Pancreas (tissue), 10 donors: ENCODE results near the gene STK11. TPM values are rescaled to one million over a fixed set of nuclear protein-coding genes. Genes with fewer than 3 reads are reported as not detected.

ENCODE experiments used
- ATAC-seq, 4 donors: fragments of 200-7000 bp; cut with Tn5 transposase; one replicate each; pipeline versions ENCODE4 v1.8.0 to v1.9.1; 2020; ENCODE audit warnings: mild to moderate bottlenecking in 4 of 4, moderate library complexity in 4 of 4
- DNase-seq, 6 donors: peaks; one replicate each; pipeline ENCODE4 v3.0.0-alpha.2; 2020
- FAIRE-seq: peaks from 2 replicates; lab custom pipeline; 2012; peaks lifted over from hg19 to GRCh38; lab: Jason Lieb, UNC
- H3K27ac ChIP-seq, 4 donors: fragments of 200-600 bp; sonication (generic); 1 replicate in 3 of 4; 2 replicates in 1 of 4; pipeline versions ENCODE4 v1.5.0 to v1.8.0; 2020
- H3K27me3 ChIP-seq, 4 donors: fragments of 200-600 bp; one replicate each; pipeline ENCODE4 v1.8.0; 2021
- H3K36me3 ChIP-seq, 3 donors: fragments of 200-600 bp; sonication (generic) in 1 of 3; one replicate each; pipeline versions ENCODE4 v1.5.0 to v1.8.0; 2020 to 2021
- H3K4me1 ChIP-seq, 3 donors: fragments of 200-600 bp; one replicate each; pipeline ENCODE4 v1.8.0; 2021
- H3K4me3 ChIP-seq, 4 donors: fragments of 200-600 bp; sonication (generic) in 2 of 4; one replicate each; pipeline versions ENCODE4 v1.5.0 to v1.8.0; 2020 to 2021
- H3K9me3 ChIP-seq, 4 donors: fragments of 200-600 bp; one replicate each; pipeline ENCODE4 v1.8.0; 2021
- WGBS, 2 donors: extraction: QIAGEN DNeasy Blood & Tissue Kit; methylation state at CpG; one replicate each; pipeline ENCODE4 v1.1.7; 2013; 5-methylcytosine and 5-hydroxymethylcytosine counted together
- intact Hi-C, 3 donors: fragments of 100-400 bp; cut with DNase I; formaldehyde crosslinking; loops; one replicate each; pipeline versions ENCODE4 v1.11.1 to v1.14.2; 2022
- polyA plus RNA-seq, 2 donors: library from polyadenylated mRNA; stranded (reverse); fragments of 200-250 nt; gene quantifications; one replicate each; pipeline ENCODE4 v1.2.3, GENCODE V29; 2013
- total RNA-seq, 6 donors: library from RNA; stranded (reverse); fragmentation: NEBNext Ultra II Directional in 4 of 6; extraction: Animal tissue kit (Norgen Biotek cat#: 25700) in 4 of 6; gene quantifications; one replicate each; pipeline versions ENCODE4 v1.2.1 to v1.2.4, GENCODE V29; 2021 to 2023
- TF ChIP-seq, protein P1 (sequence below), 4 donors: fragments of 200-600 bp; sonication (generic) in 3 of 4; IDR thresholded peaks; one replicate each; pipeline versions ENCODE4 v1.5.0 to v1.8.0; 2021; ENCODE audit warnings: antibody characterized with exemption in 4 of 4
- donor health status: healthy with polysubstance abuse.
- donor health status: DM: no; HTN: no; CAD: no; lungs with moderate emphysema.
- donor health status: DM: no; HTN: no; CAD: no.
- donor health status: control.
- donor health status: control.
- donor health status: Bipolar disorder and iron deficiency.
- donor health status: DM: yes; HTN: yes; CAD: no.
- donor health status: DM: no; HTN: no; CAD: no.
- donor health status: DM: no; HTN: no; CAD: no.
- donor health status: DM: yes; HTN: yes; CAD: no.

STK11 gene
- total and polyA plus RNA-seq, 8 donors, result 20.1 to 62.2 (median 24.8) TPM

GRCh38 chr19:1276628-1277022 lies 71.0 kb downstream of the STK11 start:
- DNase-seq (peak in 1 of 6 donors; percentile 42), FAIRE-seq (no peak), ATAC-seq (no peak)
- Histone ChIP-seq H3K36me3 (peaks cover 5 to 34% (median 29%) of the 10 kb centered on the region in 3 donors), H3K27ac (peak overlapping the region in 1 of 4 donors; percentile 98), H3K9me3 (no peaks in the 10 kb centered on the region), H3K27me3 (no peaks in the 10 kb centered on the region), H3K4me1 (peaks cover 20 to 32% (median 27%) of the 10 kb centered on the region in 3 donors), H3K4me3 (peak overlapping the region in 2 of 4 donors; percentile 65 to 67)
- intact Hi-C loops, result no loop called here
- 74 to 78% methylated on average over 10 of the region's 10 CpGs for WGBS, 2 donors
- TF ChIP-seq, protein P1, sequence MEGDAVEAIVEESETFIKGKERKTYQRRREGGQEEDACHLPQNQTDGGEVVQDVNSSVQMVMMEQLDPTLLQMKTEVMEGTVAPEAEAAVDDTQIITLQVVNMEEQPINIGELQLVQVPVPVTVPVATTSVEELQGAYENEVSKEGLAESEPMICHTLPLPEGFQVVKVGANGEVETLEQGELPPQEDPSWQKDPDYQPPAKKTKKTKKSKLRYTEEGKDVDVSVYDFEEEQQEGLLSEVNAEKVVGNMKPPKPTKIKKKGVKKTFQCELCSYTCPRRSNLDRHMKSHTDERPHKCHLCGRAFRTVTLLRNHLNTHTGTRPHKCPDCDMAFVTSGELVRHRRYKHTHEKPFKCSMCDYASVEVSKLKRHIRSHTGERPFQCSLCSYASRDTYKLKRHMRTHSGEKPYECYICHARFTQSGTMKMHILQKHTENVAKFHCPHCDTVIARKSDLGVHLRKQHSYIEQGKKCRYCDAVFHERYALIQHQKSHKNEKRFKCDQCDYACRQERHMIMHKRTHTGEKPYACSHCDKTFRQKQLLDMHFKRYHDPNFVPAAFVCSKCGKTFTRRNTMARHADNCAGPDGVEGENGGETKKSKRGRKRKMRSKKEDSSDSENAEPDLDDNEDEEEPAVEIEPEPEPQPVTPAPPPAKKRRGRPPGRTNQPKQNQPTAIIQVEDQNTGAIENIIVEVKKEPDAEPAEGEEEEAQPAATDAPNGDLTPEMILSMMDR (IDR thresholded peaks at IDR 0.05), result no peak

- Histone ChIP-seq H3K27me3 (no peaks in the 10 kb centered on the region), H3K4me1 (peaks cover 18 to 29% (median 23%) of the 10 kb centered on the region in 3 donors), H3K4me3 (no peak overlapping the region), H3K27ac (no peak overlapping the region), H3K36me3 (peaks cover 5 to 30% (median 25%) of the 10 kb centered on the region in 3 donors), H3K9me3 (no peaks in the 10 kb centered on the region)
- 95 to 96% methylated on average over 13 to 15 of the region's 15 CpGs for WGBS, 2 donors
- intact Hi-C loops, result no loop called here
- ATAC-seq, result no peak
- peak in 3 of 6 donors; percentile 45 to 60 (median 46) for DNase-seq
- TF ChIP-seq, protein P1 (IDR thresholded peaks at IDR 0.05), result no peak
- no peak for FAIRE-seq
These were observed 71.5 kb downstream of the STK11 start for GRCh38 chr19:1277061-1277460.

Other genes with a start within 250 kb of the STK11 start
- gene WDR18, start 221.4 kb upstream of the STK11 start, total RNA-seq, result 10 to 100 TPM; 12.3 to 26.2 (median 19.0) TPM
- gene WDR18, start 221.4 kb upstream of the STK11 start, polyA plus RNA-seq, result 10 to 100 TPM; 75.1 to 84.8 TPM
- gene GRIN3B, start 205.4 kb upstream of the STK11 start, total RNA-seq, result not detected
- gene GRIN3B, start 205.4 kb upstream of the STK11 start, polyA plus RNA-seq, result under 1 TPM; 0.08 to 0.09 TPM
- 10 to 100 TPM; 65.9 to 99.1 (median 83.7) TPM for gene TMEM259, start 184.7 kb upstream of the STK11 start, total RNA-seq
- 100 to 1,000 TPM; 385 to 448 TPM for gene TMEM259, start 184.7 kb upstream of the STK11 start, polyA plus RNA-seq
- gene RNU6-2, start 184.3 kb upstream of the STK11 start, total RNA-seq, result not detected
- not detected for gene RNU6-2, start 184.3 kb upstream of the STK11 start, polyA plus RNA-seq
- gene CNN2, start 179.2 kb upstream of the STK11 start, total RNA-seq, result 10 to 100 TPM; 46.4 to 73.8 (median 56.2) TPM
- gene CNN2, start 179.2 kb upstream of the STK11 start, polyA plus RNA-seq, result 10 to 100 TPM; 20.4 to 40.9 TPM
- 10 to 100 TPM in 4 of 6 donors, 1 to 10 TPM in 2; 6.9 to 27.0 (median 16.0) TPM for gene ABCA7, start 165.7 kb upstream of the STK11 start, total RNA-seq
- 100 to 1,000 TPM in 1 of 2 donors, 10 to 100 TPM in 1; 60.9 to 131 TPM for gene ABCA7, start 165.7 kb upstream of the STK11 start, polyA plus RNA-seq
- gene ARHGAP45, start 138.6 kb upstream of the STK11 start, total RNA-seq, result 10 to 100 TPM in 3 of 6 donors, 1 to 10 TPM in 3; 5.1 to 15.8 (median 8.4) TPM
- gene ARHGAP45, start 138.6 kb upstream of the STK11 start, polyA plus RNA-seq, result 10 to 100 TPM; 11.6 to 21.6 TPM
- gene POLR2E, start 110.4 kb upstream of the STK11 start, total RNA-seq, result 10 to 100 TPM; 40.0 to 66.5 (median 58.6) TPM
- gene POLR2E, start 110.4 kb upstream of the STK11 start, polyA plus RNA-seq, result 10 to 100 TPM; 62.5 to 69.4 TPM
- gene GPX4, start 101.8 kb upstream of the STK11 start, total RNA-seq, result 100 to 1,000 TPM in 1 of 6 donors, 10 to 100 TPM in 5; 48.8 to 112 (median 63.8) TPM
- gene GPX4, start 101.8 kb upstream of the STK11 start, polyA plus RNA-seq, result 100 to 1,000 TPM; 255 to 290 TPM
- 10 to 100 TPM; 16.8 to 43.7 (median 23.9) TPM for gene SBNO2, start 31.5 kb upstream of the STK11 start, total RNA-seq
- 10 to 100 TPM; 36.4 to 53.9 TPM for gene SBNO2, start 31.5 kb upstream of the STK11 start, polyA plus RNA-seq
- gene CBARP, start 32.2 kb downstream of the STK11 start, total RNA-seq, result 1 to 10 TPM in 1 of 6 donors, under 1 TPM in 5; 0.16 to 1.1 (median 0.51) TPM
- gene CBARP, start 32.2 kb downstream of the STK11 start, polyA plus RNA-seq, result 1 to 10 TPM; 2.0 to 2.6 TPM
- 100 to 1,000 TPM in 5 of 6 donors, 10 to 100 TPM in 1; 97.3 to 192 (median 149) TPM for gene ATP5F1D, start 36.0 kb downstream of the STK11 start, total RNA-seq
- 100 to 1,000 TPM; 173 to 515 TPM for gene ATP5F1D, start 36.0 kb downstream of the STK11 start, polyA plus RNA-seq
- 10 to 100 TPM; 32.1 to 78.0 (median 49.1) TPM for gene MIDN, start 42.8 kb downstream of the STK11 start, total RNA-seq
- 10 to 100 TPM; 36.6 to 49.1 TPM for gene MIDN, start 42.8 kb downstream of the STK11 start, polyA plus RNA-seq
- gene CIRBP, start 63.6 kb downstream of the STK11 start, total RNA-seq, result 100 to 1,000 TPM; 232 to 607 (median 483) TPM
- 1,000 to 10,000 TPM in 1 of 2 donors, 100 to 1,000 TPM in 1; 802 to 1,009 TPM for gene CIRBP, start 63.6 kb downstream of the STK11 start, polyA plus RNA-seq
- gene FAM174C, start 69.8 kb downstream of the STK11 start, total RNA-seq, result 10 to 100 TPM; 16.1 to 26.1 (median 22.9) TPM
- 10 to 100 TPM; 69.8 to 83.4 TPM for gene FAM174C, start 69.8 kb downstream of the STK11 start, polyA plus RNA-seq
- gene EFNA2, start 80.1 kb downstream of the STK11 start, total RNA-seq, result under 1 TPM in 2 of 6 donors, not detected in 4; 0.22 to 0.94 TPM
- not detected for gene EFNA2, start 80.1 kb downstream of the STK11 start, polyA plus RNA-seq
- gene NDUFS7, start 178.1 kb downstream of the STK11 start, total RNA-seq, result 10 to 100 TPM; 32.1 to 56.3 (median 42.5) TPM
- gene NDUFS7, start 178.1 kb downstream of the STK11 start, polyA plus RNA-seq, result 10 to 100 TPM; 57.8 to 70.8 TPM
- 100 to 1,000 TPM in 1 of 6 donors, 10 to 100 TPM in 5; 46.2 to 116 (median 64.4) TPM for gene GAMT, start 195.8 kb downstream of the STK11 start, total RNA-seq
- gene GAMT, start 195.8 kb downstream of the STK11 start, polyA plus RNA-seq, result 100 to 1,000 TPM in 1 of 2 donors, 10 to 100 TPM in 1; 65.2 to 200 TPM
- 10 to 100 TPM; 35.3 to 67.4 (median 48.7) TPM for gene DAZAP1, start 201.8 kb downstream of the STK11 start, total RNA-seq
- 10 to 100 TPM; 63.8 to 64.4 TPM for gene DAZAP1, start 201.8 kb downstream of the STK11 start, polyA plus RNA-seq
- gene RPS15, start 232.6 kb downstream of the STK11 start, total RNA-seq, result 1,000 to 10,000 TPM in 1 of 6 donors, 100 to 1,000 TPM in 5; 596 to 1,125 (median 797) TPM
- 1,000 to 10,000 TPM; 1,641 to 1,709 TPM for gene RPS15, start 232.6 kb downstream of the STK11 start, polyA plus RNA-seq
- gene APC2, start 244.3 kb downstream of the STK11 start, total RNA-seq, result under 1 TPM in 5 of 6 donors, not detected in 1; 0.04 to 0.23 (median 0.06) TPM
- gene APC2, start 244.3 kb downstream of the STK11 start, polyA plus RNA-seq, result under 1 TPM; 0.05 to 0.27 TPM